Measurements from ENCODE around the gene ERG28. TPM values are rescaled to one million over a fixed set of nuclear protein-coding genes. Genes with fewer than 3 reads are reported as not detected.
A peak's percentile ranks its signal among the peaks of the same experiment; 100 is the strongest.

The ERG28 gene
- total RNA-seq, 1 donor from 2014 or later = 6.0 TPM

GRCh38 chr14:75660238-75660629 is 442 bp downstream of the ERG28 start:
- DNase-seq (ENCODE audit: low read depth in 2 of 2) = no peak

- no peak for DNase-seq (ENCODE audit: low read depth in 2 of 2)
Observed at GRCh38 chr14:75658957-75659356, 1.7 kb downstream of the ERG28 start.

GRCh38 chr14:75657331-75657730 is 3.3 kb downstream of the ERG28 start:
- peak; percentile 29 to 76 for DNase-seq (ENCODE audit: low read depth in 2 of 2)

DNA sequence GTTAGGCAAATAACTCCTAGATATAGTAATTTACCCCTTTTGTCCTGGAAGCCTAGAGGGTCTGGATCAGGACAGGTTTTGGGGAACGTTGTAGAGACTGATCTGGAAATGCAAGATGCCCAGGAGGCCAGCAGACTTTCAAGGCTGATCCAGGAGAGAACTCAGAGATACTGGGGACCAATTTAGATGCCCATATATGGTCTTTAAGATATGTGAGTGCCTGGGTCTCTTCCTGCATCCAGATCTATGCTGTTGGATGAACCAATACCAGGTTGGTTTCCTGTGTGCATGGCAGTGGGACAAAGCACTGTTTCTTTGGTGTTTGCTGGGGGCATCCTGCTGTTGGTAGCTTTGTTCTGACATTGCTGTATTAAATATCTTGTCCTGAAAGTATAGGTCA is 5.4 kb downstream of the ERG28 start:
- no peak for DNase-seq (ENCODE audit: low read depth in 2 of 2)

DNA sequence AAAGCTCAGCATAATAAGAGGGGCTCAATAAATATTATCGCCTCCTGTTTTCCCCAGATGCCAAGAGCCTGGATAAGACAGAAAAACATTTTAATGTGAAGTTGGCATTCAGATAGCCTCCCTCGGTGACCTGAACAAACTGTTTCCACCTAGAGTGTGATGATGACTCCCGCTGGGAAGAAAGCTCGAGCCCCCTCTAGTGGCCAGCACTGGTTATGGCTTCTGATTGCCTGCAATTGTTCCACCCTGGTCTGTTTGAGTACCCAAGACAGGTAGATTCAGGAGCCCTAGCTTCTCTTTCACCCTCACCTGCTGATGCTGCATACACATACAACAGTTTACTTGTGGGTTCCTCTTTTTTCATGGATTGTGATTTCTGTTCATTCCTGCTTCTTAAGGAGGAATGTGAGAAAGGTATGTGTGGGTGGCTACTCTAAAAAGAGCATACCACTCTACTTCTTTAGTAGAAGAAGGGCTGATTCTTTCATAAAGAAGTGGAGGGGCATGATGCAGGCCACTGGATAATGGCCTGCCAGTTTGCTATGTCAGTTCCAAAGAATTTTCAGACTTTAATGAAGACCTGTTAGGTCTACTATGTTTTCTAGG is 6.4 kb downstream of the ERG28 start:
- peak; percentile 55 to 72 for DNase-seq (ENCODE audit: low read depth in 2 of 2)

DNA sequence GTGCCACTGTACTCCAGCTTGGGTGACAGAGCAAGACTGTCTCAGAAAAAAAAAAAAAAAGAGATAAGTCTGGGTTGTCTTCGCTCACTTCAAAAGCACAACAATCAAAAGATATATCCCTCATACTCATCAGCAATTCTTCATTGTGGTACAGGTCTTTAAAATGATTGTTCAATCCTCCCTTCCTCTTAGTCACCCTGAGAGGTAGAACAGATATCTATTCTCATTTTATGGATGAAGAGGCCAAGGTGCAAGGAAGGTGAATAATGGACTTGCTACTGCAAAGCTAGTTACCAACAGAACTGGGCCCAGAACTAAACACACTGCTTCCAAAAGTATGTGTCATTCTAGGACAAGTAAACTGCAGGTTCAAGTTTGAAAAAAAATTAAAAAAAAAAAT is 7.1 kb downstream of the ERG28 start:
- no peak for DNase-seq (ENCODE audit: low read depth in 2 of 2)

GRCh38 chr14:75650253-75651058 is 10.2 kb downstream of the ERG28 start:
- no peak for DNase-seq (ENCODE audit: low read depth in 2 of 2)

- DNase-seq (ENCODE audit: low read depth in 2 of 2) = no peak
Observed at GRCh38 chr14:75649773-75650172, 10.9 kb downstream of the ERG28 start.

DNA sequence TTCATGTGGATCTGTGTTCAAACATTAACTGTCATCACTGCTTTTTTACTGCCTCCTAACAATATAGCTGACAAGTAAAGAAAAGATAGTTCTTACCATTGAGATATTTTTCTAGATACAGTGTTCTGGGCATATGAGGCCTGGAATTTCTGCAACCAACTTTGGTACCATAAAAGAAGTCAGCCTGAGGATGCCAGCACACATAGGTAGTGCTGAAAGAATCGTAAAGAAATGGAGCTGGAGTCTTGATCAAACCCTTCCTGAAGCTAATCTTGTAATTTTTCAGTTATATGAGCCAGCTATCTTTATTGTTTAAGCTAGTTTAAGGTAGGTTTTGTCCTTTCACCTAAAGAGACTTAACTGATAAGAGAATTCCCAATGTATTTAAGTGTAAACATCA is 11.3 kb downstream of the ERG28 start:
- no peak for DNase-seq (ENCODE audit: low read depth in 2 of 2)

DNA sequence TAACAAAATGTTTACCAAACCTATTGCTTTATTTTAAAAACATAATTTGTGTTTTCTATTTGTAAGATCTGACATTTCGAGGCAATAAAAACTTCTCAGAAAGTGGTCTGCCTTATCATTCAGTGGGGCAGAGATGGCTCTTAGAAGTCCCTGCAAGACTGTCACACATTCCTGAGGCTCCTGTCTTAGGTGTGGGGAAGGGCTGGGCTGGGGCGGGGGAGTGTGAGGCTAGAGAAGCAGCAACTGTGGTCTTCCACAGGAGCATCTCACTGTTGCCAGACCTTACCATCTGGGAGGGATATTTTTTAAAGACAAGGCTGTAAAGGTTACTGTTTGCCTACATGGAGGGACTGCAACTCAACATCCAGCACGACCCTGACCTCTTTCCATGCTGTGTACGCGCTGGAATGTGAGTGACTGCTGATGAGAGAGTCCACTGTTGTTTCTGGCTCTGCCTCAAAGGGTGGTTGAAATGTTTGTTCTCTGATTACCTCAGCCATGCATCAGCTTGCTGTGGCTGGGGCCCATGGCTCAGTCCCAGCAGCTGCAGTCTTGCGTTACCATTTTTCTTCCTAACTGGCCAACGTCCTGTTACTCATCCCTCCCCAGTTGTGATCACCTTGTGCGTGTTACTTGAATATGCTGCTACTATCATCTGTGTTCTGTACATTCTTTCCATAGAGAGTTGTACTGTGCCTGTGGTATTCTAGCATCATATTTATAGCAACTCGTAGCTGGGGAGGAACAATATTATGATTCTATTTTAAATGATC is 12.4 kb downstream of the ERG28 start:
- peak; percentile 96 to 97 for DNase-seq (ENCODE audit: low read depth in 2 of 2)

DNA sequence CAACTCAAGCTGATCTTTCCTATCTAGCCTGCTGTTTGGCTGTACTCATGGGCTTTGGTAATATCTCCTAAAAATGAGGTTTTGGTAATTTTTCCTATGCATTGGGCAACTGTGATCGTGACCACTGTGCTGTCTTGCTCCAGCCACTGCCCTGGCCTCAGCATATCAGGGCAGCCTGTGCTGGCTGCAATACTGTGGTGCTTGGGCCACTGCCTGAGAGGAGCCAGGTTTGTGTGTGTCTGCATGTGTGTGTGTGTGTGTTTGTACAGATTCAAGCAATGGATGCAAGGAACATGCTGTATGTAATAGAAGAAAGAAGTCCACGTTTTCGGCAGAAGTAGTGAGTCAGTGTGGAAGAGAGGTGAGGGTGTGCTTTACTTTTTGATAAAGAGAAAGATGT is 13.0 kb downstream of the ERG28 start:
- peak in 1 of 2 donors; percentile 24 for DNase-seq (ENCODE audit: low read depth in 2 of 2)

DNA sequence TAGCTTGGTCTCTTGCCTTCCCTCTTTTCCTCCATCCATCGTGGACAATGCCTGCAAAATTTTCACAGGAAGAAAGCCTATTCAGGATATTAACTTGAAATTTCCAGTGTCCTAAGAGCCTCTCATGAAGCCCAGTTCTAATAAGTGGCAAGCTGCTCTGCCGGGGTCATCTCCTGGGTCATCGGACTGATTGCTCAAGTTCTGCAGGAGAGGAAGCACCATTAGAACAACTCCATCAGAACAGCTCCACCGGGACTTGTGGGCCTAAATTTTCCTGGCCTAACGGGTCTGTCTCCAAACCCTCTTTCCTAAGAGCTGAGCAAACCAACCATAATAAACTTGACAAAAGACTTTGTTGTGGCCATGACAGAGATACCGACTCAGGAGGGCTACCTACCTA is 13.9 kb downstream of the ERG28 start:
- peak in 1 of 2 donors; percentile 32 for DNase-seq (ENCODE audit: low read depth in 2 of 2)

- no peak for DNase-seq (ENCODE audit: low read depth in 2 of 2)
Observed at GRCh38 chr14:75645056-75645455, 15.6 kb downstream of the ERG28 start.

GRCh38 chr14:75643985-75644384 is 16.7 kb downstream of the ERG28 start:
- peak; percentile 50 to 57 for DNase-seq (ENCODE audit: low read depth in 2 of 2)

- no peak for DNase-seq (ENCODE audit: low read depth in 2 of 2)
Observed at GRCh38 chr14:75640876-75641275, 19.8 kb downstream of the ERG28 start.

- no peak for DNase-seq (ENCODE audit: low read depth in 2 of 2)
Observed at GRCh38 chr14:75636100-75636692, 24.5 kb downstream of the ERG28 start.

GRCh38 chr14:75634848-75635247 is 25.8 kb downstream of the ERG28 start:
- no peak for DNase-seq (ENCODE audit: low read depth in 2 of 2)

GRCh38 chr14:75631453-75631831 is 29.2 kb downstream of the ERG28 start:
- no peak for DNase-seq (ENCODE audit: low read depth in 2 of 2)

- DNase-seq (ENCODE audit: low read depth in 2 of 2) = no peak
Observed at GRCh38 chr14:75630695-75631452, 29.8 kb downstream of the ERG28 start.

DNA sequence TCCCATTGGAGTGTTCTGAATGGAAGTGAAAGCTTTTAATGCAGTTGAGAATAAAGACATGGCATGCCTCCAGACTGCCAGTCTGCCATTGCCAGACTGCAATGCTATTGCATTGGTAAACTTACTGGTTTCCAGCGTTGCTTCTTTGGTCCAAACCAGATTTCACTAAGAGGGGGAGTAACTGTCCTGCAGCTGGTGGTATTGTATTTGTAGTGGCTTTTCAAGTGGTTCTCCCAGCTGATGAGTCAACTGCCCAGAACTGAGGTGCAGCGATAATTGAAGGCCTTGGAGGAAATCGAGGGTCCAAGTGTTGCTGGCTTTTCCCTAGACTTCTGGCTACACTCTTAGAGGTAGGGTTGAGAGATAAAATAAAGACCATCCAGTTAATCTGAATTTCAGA is 31.9 kb downstream of the ERG28 start:
- DNase-seq (ENCODE audit: low read depth in 2 of 2) = no peak

DNA sequence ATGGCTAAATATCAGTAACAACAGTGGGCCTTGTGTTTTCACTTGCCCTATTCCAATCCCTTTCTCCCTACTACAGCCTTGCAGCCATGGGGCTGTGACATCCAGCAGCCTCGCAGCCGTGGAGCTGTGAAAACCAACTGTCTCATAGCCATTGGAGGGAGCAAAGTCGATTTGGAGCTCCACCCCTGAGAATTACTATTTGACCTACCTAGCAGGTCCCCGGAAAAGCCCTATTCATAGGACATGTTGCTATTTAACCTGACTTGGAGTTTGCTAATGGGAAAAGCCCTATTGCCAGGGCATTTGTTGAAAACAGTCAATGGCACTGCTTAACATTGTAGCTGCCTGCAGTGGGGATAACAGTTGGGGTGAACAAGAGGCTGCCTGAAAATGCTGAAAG is 33.3 kb downstream of the ERG28 start:
- no peak for DNase-seq (ENCODE audit: low read depth in 2 of 2)
